HG02852 (cell line): Measurements from ENCODE around the gene SHANK1.
A peak's percentile ranks its signal among the peaks of the same experiment; 100 is the strongest.

Source experiments
- ATAC-seq: cut with Tn5 transposase; IDR thresholded peaks from one replicate; pipeline ENCODE4 v1.9.1; 2021; ENCODE audit warnings: mild to moderate bottlenecking, moderate library complexity; ENCODE audit not compliant: unreplicated experiment

Gene SHANK1

DNA sequence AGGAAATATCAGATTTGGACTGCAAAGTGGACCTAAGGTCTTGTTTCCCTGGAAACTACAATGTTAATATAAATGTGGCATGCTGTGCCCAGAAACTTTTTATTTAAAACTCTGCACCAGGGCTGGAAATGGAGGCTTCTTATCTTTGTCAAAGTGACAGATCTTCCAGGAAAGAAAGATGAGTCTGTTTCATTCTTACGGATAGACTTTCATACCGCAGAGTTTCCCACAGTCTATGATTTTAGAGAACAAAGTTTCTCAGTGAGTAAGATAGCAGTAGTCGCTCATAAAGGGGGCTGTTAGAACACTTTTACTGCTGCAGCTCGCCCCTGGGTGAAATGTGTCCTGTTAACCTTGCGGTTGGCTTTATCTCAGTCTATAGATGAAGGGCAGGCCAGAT, 10.3 kb upstream of the SHANK1 start:
- no peak for ATAC-seq

DNA sequence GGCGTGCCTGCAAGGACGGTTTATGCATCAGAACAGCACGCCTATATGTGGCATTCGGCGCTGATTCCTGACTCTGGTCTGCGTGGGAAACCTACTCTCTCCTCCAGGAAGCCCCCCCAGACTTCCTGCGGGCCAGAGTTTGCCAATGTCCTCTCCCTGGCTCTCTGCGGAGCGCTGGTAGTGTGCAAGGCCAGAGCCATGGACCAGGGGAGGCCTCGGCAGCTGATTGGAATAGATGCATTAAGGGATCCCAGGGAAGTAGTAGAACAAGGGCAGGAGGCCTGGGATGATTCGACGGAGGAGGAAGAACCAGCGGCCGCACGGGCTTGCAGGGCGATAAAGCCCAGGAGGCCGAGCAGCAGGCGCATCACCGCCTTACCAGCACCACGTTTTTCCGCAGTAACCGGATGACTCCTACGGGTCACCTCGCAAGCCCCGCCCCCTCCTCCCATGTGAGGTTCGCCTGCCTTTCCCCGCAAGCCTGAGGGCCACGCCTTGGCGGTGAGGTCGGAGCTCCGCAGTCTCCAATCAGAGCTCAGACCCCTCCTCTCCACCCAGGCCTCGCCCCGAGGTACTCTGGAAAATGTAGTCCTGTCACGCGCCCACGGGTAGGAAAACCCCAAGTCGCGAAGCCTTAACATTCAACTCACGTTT, 8.6 kb upstream of the SHANK1 start:
- ATAC-seq, result no peak

DNA sequence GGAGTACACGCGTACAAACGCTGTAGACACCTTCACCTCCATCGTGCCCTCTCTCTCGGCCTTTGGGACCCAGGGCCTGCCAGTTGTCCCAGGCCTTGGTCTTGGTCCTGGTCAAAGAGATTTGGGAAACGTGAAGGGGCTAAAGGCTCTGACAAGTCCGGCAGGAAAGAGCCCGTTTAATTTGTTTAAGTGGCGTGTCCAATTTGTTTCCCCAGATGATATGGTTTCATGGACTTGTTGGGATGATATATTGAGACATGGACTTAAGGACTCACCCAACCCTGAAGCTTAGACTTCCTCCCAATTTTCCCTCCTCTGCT, 6.3 kb upstream of the SHANK1 start:
- ATAC-seq, result no peak

DNA sequence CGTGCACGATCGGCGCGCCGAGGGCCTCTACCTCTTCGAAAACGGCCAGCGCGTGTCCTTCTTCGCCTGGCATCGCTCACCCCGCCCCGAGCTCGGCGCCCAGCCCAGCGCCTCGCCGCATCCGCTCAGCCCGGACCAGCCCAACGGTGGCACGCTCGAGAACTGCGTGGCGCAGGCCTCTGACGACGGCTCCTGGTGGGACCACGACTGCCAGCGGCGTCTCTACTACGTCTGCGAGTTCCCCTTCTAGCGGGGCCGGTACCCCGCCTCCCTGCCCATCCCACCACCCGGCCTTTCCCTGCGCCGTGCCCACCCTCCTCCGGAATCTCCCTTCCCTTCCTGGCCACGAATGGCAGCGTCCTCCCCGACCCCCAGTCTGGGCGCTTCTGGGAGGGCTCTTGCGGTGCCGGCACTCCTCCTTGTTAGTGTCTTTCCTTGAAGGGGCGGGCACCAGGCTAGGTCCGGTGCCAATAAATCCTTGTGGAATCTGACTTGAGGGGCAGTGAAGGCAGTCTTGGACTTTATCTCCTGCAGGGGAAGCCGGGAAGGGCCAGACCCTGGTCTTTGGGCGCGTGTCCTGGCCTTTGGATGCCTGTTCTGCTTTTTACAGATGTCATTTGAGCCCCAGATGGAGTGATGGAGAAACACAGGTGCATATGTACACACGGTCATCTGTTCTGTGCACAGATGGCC, 5.8 kb upstream of the SHANK1 start:
- ATAC-seq, result peak; percentile 24

DNA sequence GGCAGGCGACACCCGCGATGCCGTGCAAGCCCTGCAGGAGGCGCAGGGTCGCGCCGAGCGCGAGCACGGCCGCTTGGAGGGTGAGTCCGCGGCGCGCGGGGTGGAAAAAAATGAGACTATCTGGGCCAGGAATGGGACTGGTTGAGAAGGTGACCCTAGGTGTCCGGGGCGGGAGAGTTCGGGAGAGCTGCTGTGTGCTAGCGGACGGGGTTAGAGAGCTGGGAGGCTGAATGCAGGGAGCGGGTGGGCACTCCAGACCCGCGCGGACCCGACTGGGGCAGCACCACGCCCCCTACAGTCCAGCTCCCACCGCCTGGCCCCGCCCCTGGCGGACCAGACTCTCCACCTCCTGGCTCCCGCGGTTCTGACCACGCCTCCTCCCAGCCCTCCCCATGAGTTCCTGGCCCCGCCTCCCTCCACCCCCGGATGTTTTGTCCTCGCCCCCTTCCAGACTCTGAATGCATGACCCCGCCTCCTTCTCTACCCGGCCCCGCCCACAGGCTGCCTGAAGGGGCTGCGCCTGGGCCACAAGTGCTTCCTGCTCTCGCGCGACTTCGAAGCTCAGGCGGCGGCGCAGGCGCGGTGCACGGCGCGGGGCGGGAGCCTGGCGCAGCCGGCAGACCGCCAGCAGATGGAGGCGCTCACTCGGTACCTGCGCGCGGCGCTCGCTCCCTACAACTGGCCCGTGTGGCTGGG, 5.1 kb upstream of the SHANK1 start:
- peak; percentile 63 for ATAC-seq

DNA sequence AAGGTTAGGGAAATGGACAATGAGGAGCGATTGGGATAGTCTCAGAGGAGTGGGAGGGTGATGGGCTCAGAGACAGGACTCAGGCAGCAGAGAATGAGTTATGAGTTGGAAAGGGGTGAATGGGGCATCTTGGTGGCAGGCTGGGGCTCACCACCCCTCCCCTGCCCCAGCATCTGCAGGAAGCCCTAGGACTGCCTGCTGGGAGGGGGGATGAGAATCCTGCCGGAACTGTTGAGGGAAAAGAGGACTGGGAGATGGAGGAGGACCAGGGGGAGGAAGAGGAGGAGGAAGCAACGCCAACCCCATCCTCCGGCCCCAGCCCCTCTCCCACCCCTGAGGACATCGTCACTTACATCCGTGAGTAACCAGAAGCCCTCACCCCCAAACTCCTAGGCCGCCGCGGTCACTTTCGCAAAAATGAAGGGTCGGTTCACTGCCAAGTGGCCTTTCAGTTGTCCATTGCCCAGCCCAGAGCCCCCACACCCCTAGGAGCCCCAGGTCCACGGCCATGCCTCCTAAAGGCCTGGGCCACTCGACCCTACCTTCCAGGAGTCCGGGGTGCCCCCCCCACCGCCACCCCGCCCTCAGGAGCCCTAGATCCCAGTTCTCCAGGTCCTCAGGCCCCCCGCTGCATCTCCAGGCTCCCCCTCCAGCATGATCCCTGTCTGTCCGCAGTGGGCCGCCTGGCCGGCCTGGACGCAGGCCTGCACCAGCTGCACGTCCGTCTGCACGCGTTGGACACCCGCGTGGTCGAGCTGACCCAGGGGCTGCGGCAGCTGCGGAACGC, 4.3 kb upstream of the SHANK1 start:
- ATAC-seq, result no peak

DNA sequence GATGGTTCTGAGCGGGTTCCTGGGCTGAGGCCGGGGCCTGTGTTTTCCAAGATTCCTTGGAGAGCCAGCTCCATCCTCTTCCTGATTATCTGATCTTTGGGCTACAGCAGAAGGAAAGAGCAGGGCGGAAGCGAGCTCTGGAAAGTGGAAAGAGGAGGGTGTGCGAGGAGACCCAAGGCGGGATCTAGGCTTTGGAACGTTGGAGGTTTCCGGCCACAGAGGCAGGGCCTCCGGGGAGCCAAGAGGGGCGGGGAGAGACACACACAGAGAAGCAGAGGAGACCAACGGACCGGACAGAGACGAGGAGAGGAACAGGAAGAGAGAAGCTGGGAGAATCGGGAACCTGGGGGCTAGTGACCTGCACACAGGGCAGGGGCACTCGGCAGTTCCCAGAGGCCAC, 3.5 kb upstream of the SHANK1 start, which contains the start of gene CLEC11A:
TSS of gene CLEC11A (plus strand) at position 296 of the 400 bp plus-strand sequence. CDS start 162 bp downstream, outside the sequence.
- no peak for ATAC-seq

DNA sequence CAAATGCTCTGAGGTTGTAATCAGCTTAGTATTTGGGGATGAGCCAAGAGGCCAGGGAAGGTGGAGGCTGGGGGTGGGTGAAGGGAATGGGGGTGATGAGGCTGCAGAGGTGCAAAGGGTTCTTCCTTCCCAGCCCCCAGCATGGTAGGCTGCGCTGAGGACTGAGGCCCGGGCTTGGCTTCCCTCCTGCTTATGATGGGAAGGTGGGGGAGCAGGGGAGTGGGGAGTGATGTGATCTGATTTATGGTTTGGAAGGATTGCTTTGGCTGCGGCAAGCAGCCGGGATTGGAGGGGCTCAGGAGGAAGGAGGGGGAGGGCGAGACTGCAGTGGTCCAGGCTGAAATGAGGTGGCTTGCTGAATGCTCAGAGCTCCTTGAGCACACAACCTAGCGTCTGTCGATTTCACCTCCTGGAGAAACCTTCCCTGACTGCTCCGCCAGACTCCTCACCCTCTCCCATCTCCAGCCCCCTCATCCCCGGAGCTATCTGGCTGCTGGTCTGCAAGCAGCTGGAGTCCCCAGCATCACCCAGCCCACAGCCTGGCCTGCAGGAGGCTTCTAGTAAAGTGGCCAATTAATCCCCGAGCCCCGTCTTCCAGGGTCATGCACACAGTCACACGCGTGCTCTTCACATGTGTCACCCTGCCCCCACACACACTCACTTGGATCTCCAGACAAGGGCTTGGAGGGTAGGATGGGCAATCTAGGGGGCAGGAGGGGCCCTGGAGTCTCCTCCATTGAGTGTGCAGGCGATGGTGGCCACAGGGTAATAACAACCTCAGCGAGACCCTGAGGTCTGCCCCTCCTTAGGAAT, 2.8 kb upstream of the SHANK1 start:
- no peak for ATAC-seq

DNA sequence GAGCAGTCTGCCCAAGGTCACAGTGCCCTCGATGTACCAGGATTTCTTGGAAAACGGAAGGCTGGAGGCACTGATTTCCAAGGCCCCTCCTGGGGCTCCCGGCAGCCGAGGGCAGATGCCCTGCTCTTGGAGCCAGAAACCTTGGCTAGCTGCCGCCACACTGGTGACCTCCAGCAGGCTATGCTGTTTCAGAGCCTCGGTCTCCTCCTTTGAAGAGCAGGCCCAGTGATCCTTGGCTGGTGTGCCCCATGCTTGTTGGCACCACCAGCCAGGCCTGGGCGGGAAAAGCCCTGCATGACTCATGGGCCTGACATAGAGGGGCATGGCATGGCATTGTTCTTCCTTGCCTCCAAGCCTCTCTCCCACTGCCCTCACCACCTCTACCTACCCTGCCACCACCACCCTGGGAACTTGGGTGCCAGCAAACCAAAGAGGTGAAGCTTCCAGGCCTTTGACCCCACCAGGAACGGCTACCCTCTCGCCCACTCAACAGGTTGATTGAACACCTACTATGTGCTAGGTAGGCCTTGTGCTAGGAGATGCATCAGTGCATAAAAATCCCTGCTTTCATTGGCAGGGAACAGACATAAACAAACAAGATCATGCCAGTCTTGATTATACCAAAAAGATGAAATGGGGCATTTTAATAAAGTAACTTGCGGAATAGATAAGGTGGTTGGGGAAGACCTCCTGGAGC, 2.0 kb upstream of the SHANK1 start:
- ATAC-seq, result no peak

DNA sequence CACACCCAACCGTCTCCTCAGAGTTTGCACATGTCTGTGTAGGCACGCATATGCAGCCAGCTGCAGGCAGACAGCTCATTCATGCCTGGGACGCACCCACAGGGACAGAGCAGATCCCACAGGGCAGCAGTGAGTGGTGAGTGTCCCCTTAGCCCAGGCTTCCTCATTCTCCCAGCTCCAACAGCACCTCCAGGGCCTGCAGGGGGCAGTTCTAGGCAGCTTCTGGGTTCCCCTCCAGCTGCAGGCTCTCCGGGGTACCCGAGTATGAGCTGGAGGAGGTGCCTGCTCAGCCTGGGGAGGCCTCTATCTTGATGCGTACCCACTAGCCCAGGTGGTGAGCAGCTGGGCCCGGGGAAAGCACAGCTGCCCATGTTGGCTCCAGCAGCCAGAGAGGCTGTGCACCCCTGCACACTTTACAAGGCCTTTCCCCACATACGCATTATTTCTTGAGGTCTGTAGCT, 1.3 kb upstream of the SHANK1 start:
- ATAC-seq, result no peak

DNA sequence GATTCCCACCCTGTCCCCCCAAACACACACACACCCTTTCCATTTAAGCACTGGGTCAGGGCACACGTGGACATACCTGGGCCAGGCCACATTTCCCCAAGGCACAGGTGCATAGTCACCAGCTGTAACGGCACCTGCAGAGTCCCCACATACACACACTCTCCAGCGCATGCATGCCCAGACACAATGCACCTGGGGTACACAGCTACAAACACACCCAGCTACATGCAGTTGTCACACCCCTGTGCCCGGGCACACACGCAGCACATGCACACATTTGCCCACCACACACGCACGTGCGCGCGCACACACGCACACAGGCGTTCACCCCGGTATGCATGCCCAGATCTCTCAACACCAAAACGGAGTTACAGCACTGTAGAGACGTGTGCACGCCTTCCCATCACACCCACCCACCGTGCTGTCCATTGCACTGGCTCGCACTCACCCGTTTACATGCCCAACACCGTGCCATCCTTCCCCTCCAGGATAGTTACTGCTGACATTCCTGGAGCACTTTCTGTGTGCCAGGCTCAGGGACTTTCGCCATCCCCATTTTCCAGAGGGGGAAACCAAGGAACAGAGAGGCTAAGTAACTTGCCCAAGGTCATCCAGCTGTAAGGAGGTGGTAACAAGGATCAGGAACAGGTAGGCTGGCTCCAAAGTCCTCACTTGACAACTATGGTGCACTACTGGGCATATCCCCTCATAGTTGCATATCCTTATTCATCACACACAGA, 749 bp upstream of the SHANK1 start:
- no peak for ATAC-seq

DNA sequence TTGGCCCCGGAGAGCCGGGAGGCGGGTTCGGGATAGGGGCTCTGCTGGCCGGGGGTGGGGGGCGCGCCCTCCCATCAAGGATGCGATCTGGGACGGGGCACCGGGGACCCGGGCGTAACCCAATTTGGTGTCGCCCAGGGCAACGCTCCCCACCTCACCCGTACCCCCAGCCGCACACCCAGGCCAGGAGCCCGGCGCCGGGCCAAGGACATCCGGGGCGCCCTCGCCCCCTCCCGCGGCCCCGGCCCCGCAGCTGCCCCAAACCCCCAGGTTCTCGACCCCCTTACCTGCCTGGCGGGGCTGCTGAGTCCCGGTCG, 525 bp downstream of the SHANK1 start:
- no peak for ATAC-seq

DNA sequence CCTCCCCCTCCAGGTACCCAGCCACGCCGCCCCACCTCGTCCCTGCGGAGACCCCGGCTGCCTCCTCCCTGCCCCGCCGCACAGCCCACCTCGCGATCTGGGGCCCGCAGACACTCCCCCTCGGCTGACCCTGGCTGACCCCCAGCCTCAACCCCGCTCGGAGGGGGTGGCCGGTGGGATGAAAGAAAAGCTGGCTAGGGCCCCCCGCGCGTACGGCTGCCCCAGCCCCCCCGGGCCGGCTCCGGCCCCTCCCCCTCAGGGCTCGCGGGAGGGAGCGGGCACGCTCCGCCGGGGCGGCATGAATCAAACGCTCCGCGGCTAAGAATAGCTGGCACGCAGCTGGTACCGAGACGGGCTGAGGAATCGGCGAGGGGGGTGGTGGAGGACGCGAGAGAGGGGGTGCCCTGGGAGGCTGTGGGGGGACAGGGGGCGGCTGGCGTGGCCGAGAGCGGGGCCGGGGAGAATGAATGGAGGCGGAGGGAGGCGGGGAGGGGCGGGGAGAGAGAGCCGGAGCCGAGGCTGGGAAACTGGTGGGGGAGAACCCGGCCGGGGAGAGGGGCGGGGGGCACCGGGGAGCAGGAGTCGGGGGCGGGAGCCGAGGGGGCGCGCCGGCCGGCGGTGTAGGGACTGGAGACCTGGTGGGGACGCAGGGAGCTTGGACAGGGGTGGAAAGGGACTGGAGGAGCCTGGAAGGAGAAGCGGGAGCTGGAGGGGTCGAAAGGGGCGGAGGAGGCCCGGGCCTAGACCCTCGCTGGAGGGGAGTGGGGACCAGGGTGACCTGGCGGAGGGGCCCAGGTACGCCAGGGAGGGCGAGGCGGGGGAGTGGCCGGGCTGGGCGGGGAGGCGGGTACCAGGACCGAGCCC, 1.1 kb downstream of the SHANK1 start:
- ATAC-seq, result no peak

DNA sequence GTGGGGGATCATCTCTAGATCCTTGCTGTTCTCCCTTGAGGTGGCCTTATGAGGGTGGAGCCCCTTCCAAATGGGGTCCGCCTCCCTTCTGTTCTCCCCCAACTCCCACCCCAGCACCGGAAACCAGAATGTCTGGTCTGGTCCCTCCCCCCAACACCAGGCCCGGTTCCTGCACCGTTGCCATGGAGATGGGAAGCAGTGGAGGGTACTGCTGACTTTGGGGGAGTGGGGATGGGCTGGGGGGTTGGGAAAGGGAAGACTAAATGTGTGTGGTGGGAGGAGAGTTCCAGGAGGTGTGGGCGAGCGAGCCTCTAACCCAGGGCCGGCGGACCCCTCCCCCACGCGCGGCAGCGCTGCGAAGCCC, 1.7 kb downstream of the SHANK1 start:
- ATAC-seq, result no peak

DNA sequence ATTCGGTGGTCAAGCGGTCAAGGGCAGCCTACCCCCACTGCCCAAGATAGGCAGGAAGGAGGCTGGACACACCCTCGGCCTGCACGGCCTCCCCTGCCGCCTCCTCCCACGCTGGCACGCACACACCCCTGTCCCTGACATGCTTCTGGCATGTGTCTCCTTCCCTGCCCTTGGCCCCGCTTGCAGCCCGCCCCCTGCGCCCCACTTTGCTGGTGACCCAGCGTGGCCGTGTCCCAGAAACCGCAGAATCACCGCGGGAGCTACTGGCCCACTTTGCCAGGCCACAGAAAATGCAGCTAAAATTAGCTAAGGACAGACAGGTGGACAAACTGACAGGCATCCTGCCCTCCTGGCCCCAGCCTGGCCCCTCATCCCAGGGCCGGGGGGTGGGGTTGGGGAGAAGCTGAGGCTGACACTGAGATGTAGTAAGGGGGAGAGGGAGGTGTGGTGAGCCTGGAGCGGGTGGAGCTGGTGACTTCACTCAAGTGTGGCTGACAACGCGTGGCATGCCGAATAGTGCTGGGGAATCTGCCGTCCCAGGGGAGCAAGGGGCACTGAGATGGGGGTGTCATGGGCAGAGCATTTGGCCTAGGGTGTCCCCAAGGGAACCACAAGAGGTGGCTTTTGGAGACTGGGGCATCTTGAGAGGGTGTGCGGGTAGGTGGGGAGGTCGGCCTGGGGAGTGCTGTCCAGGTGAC, 2.4 kb downstream of the SHANK1 start:
- ATAC-seq, result no peak

DNA sequence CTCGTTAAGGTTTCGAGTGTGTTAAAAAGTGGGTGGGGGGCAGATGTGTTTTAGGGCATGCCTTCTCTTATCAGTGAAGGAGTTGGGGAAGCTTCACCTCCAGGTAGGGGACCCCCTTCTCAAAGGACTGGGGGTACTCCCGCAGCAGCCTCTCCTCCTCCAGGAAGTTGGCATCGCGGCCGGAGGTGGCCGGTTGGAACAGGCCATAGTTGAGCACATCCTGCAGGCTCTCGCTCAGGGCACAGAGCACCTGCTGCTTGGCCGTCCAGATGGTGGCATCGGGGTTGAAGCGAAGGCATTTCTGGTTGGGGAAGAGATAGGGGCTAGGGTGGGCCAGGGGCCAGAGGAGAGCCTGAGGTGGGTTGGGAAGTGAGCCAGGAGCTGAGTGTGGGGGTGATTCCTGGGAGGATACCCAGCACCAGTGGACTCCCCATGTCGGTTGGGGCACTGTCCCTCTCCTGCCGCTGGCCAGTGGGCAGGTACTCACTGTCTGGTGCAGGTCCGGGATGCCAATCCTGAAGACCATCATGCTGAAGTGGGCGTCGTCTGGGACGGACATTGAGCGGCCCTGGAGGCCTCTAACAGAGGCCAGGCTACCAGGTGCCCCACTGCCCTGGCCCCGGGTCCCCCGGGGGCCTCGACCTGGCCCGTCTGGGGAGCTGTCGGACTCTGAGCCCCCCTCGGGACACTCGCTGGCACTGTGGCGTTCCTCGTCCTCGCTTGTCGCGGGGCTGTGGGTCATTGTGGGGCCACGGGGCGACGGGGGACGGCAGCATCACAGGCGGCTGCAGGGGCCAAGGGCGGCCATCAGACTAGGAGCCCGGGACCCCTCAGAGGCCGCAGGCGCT, 3.2 kb downstream of the SHANK1 start:
- ATAC-seq, result no peak
